OCI-LY1 (cell line): Measurements from ENCODE around the gene SCNN1B.

Experiments used
- H2AFZ ChIP-seq: fragments of 200-600 bp; sonication (generic), shearing (Covaris generic); 2 replicates; pipeline ENCODE4 v1.6.0; 2014; ENCODE audit warnings: antibody characterized with exemption, mild to moderate bottlenecking, low read length
- H3F3A ChIP-seq: fragments of 200-600 bp; sonication (generic), shearing (Covaris generic); 2 replicates; pipeline ENCODE4 v1.6.0; 2014; ENCODE audit warnings: mild to moderate bottlenecking, antibody characterized with exemption, low read length, moderate library complexity; ENCODE audit not compliant: insufficient read depth
- H3K27ac ChIP-seq: fragments of 200-600 bp; sonication (generic); 2 replicates; pipeline ENCODE4 v1.5.1; 2014; ENCODE audit warnings: low read length, mixed run types, mild to moderate bottlenecking, low read depth; ENCODE audit not compliant: poor library complexity, severe bottlenecking
- H3K27me3 ChIP-seq: fragments of 200-600 bp; sonication (generic); 2 replicates; pipeline ENCODE4 v1.6.0; 2014; ENCODE audit warnings: antibody characterized with exemption, mild to moderate bottlenecking, low read length, moderate library complexity; ENCODE audit not compliant: insufficient read depth
- H3K36me3 ChIP-seq: fragments of 200-600 bp; sonication (generic); 2 replicates; pipeline ENCODE4 v1.6.1; 2014; ENCODE audit warnings: mild to moderate bottlenecking, antibody characterized with exemption, low read length, moderate library complexity, mixed read lengths; ENCODE audit not compliant: insufficient read depth
- H3K4me1 ChIP-seq: fragments of 200-600 bp; sonication (generic); 2 replicates; pipeline ENCODE4 v1.5.1; 2014; ENCODE audit warnings: mild to moderate bottlenecking, low read length, moderate library complexity; ENCODE audit not compliant: insufficient read depth, severe bottlenecking
- H3K4me2 ChIP-seq: fragments of 200-600 bp; sonication (generic), shearing (Covaris generic); 2 replicates; pipeline ENCODE4 v1.6.1; 2014; ENCODE audit warnings: low read length
- H3K4me3 ChIP-seq: fragments of 200-600 bp; sonication (generic); 2 replicates; pipeline ENCODE4 v1.5.1; 2014; ENCODE audit warnings: low read length, low read depth, mild to moderate bottlenecking, mixed read lengths; ENCODE audit not compliant: poor library complexity, severe bottlenecking
- H3K79me2 ChIP-seq: fragments of 200-600 bp; shearing (Covaris generic); 2 replicates; pipeline ENCODE4 v1.6.1; 2016; ENCODE audit warnings: mixed run types, low read length, mixed read lengths; ENCODE audit not compliant: insufficient read depth
- H3K9ac ChIP-seq: fragments of 200-600 bp; sonication (generic), shearing (Covaris generic); 2 replicates; pipeline ENCODE4 v1.6.1; 2014; ENCODE audit warnings: mild to moderate bottlenecking, low read length, mixed read lengths
- H3K9me2 ChIP-seq: fragments of 200-600 bp; sonication (generic), shearing (Covaris generic); 2 replicates; pipeline ENCODE4 v1.6.1; 2014; ENCODE audit warnings: low read depth, mild to moderate bottlenecking, low read length, mixed read lengths
- H3K9me3 ChIP-seq: fragments of 200-600 bp; shearing (Covaris generic); 2 replicates; pipeline ENCODE4 v1.6.1; 2014; ENCODE audit warnings: low read length, mixed read lengths
- H4K20me1 ChIP-seq: fragments of 200-600 bp; sonication (generic), shearing (Covaris generic); 2 replicates; pipeline ENCODE4 v1.6.0; 2016; ENCODE audit warnings: mild to moderate bottlenecking, low read length; ENCODE audit not compliant: insufficient read depth
- EZH2 ChIP-seq: fragments of 200-600 bp; sonication (generic), shearing (Covaris generic); IDR thresholded peaks from 2 replicates; pipeline ENCODE4 v1.8.0; 2017; ENCODE audit warnings: borderline replicate concordance, mixed run types, mild to moderate bottlenecking, antibody characterized with exemption, low read length, moderate library complexity, mixed read lengths
- TF ChIP-seq, protein P1 (sequence below): fragments of 200-600 bp; sonication (generic), shearing (Covaris generic); IDR thresholded peaks from 2 replicates; pipeline ENCODE4 v1.5.1; 2017; ENCODE audit warnings: mild to moderate bottlenecking, antibody characterized with exemption, low read length, moderate library complexity, mixed read lengths

SCNN1B gene

DNA sequence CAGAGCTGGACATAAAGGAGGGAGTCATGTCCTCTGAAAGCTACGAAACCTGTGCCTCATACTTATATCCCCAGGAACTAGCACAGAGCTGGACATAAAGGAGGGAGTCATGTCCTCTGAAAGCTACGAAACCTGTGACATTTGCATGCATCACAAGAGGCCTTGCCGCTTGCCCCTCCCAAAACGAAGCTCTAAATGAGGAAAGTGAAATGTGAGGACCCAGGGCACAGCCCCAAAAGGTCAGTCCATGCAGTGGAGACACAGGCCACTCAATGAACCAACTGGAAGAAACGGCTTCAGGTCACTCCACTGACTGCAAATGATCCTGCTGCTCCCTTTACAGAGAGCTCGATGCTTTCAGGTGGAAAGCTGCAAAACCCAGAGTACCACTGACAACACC is 112.6 kb downstream of the SCNN1B start:
- Histone ChIP-seq H2AFZ (no peak overlapping the region), H3F3A (no peaks in the 10 kb centered on the region), H3K9me2 (no peaks in the 10 kb centered on the region), H3K36me3 (peaks cover 23% of the 10 kb centered on the region; the same call in 1 of the 2 replicates), H3K9me3 (no peaks in the 10 kb centered on the region), H4K20me1 (no peaks in the 10 kb centered on the region), H3K27me3 (no peaks in the 10 kb centered on the region), H3K79me2 (no peaks in the 10 kb centered on the region), H3K4me1 (no peaks in the 10 kb centered on the region), H3K4me2 (no peak overlapping the region), H3K9ac (no peak overlapping the region), H3K27ac (no peak overlapping the region), H3K4me3 (no peak overlapping the region)
- TF ChIP-seq, protein P1, sequence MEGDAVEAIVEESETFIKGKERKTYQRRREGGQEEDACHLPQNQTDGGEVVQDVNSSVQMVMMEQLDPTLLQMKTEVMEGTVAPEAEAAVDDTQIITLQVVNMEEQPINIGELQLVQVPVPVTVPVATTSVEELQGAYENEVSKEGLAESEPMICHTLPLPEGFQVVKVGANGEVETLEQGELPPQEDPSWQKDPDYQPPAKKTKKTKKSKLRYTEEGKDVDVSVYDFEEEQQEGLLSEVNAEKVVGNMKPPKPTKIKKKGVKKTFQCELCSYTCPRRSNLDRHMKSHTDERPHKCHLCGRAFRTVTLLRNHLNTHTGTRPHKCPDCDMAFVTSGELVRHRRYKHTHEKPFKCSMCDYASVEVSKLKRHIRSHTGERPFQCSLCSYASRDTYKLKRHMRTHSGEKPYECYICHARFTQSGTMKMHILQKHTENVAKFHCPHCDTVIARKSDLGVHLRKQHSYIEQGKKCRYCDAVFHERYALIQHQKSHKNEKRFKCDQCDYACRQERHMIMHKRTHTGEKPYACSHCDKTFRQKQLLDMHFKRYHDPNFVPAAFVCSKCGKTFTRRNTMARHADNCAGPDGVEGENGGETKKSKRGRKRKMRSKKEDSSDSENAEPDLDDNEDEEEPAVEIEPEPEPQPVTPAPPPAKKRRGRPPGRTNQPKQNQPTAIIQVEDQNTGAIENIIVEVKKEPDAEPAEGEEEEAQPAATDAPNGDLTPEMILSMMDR, result no peak
- TF ChIP-seq EZH2, result no peak

DNA sequence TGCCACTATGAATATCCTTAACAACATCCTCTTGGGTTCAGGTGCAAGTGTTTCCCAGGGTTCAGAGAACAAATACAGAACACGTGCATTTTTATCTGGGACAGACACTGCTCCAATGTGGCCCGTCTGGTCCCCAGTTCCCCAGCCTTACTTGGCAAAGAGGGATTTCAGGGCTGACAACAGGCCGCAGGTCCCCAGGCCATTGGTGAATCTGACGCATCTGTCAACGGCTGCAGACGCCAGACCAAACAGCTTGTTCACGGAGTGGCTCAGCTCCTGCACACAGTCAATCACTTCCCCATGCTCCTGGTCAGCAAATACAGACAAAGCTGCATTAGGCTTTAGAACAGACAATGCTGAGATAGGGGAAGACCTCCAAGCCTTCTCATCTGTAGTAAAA is 114.7 kb downstream of the SCNN1B start:
- Histone ChIP-seq H3K27ac (no peak overlapping the region), H3F3A (no peaks in the 10 kb centered on the region), H3K36me3 (peaks cover 28% of the 10 kb centered on the region; the same call in 1 of the 2 replicates), H3K4me1 (no peaks in the 10 kb centered on the region), H3K79me2 (no peaks in the 10 kb centered on the region), H3K4me3 (no peak overlapping the region), H3K27me3 (no peaks in the 10 kb centered on the region), H4K20me1 (no peaks in the 10 kb centered on the region), H3K4me2 (no peak overlapping the region), H3K9me2 (no peaks in the 10 kb centered on the region), H3K9ac (no peak overlapping the region), H3K9me3 (no peaks in the 10 kb centered on the region), H2AFZ (no peak overlapping the region)
- TF ChIP-seq EZH2, result no peak
- TF ChIP-seq, protein P1, result no peak

DNA sequence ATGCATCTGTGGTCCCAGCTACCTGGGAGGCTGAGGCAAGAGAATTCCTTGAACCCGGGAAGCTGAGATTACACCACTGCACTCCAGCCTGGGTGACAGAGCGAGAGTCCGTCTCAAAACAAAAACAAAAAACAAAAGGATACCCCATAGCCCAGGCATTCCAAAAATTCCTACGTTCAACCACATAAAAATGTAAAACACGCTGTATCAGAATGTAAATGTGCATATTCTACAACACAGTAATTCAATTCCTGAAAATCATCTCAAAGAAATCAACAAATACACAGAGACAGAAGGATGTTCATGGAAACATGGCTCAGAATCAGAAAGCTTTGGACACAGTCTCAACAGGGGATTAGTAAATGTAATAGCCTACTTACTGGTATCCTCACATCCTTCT is 117.9 kb downstream of the SCNN1B start:
- Histone ChIP-seq H3K4me2 (no peak overlapping the region), H3F3A (no peaks in the 10 kb centered on the region), H3K4me1 (no peaks in the 10 kb centered on the region), H3K79me2 (no peaks in the 10 kb centered on the region), H3K4me3 (no peak overlapping the region), H3K27me3 (no peaks in the 10 kb centered on the region), H2AFZ (no peak overlapping the region), H4K20me1 (no peaks in the 10 kb centered on the region), H3K27ac (no peak overlapping the region), H3K9ac (no peak overlapping the region), H3K36me3 (peaks cover 16% of the 10 kb centered on the region; the same call in 1 of the 2 replicates), H3K9me2 (no peaks in the 10 kb centered on the region), H3K9me3 (no peaks in the 10 kb centered on the region)
- TF ChIP-seq, protein P1, result no peak
- TF ChIP-seq EZH2, result no peak
